H1 (cell line): ENCODE measurements around the gene HIVEP2. TPM values are rescaled to one million over a fixed set of nuclear protein-coding genes. Genes with fewer than 3 reads are reported as not detected.

Experiments
- CTCF ChIA-PET: fragments of 300-600 bp; sonication (Branson Sonifier 250); formaldehyde crosslinking; loops from one replicate; lab custom pipeline; 2021; ENCODE audit not compliant: partially characterized antibody; lab: Charles Lee
- POLR2A ChIA-PET: fragments of 300-600 bp; sonication (Branson Sonifier 250); formaldehyde crosslinking; loops from one replicate; lab custom pipeline; 2021; ENCODE audit warnings: inconsistent platforms; ENCODE audit not compliant: partially characterized antibody; lab: Charles Lee
- DNase-seq, 2 experiments: peaks; one replicate each; pipeline versions ENCODE4 v3.0.0 to v3.0.0-alpha.2; 2010 to 2022; ENCODE audit warnings: low spot score in 2 of 2, low read depth in 1 of 2, mixed read lengths in 1 of 2
- FAIRE-seq: peaks from 2 replicates; lab custom pipeline; 2011; peaks lifted over from hg19 to GRCh38; lab: Jason Lieb, UNC
- H2AFZ ChIP-seq: 2 replicates; pipeline ENCODE4 v1.8.1; 2012; ENCODE audit warnings: low read length, inconsistent platforms
- H2AK5ac ChIP-seq: 2 replicates; pipeline ENCODE4 v1.6.1; 2013; ENCODE audit warnings: low read depth, low read length
- H2BK120ac ChIP-seq: replicated peaks from 2 replicates; pipeline ENCODE3; 2013; ENCODE audit warnings: low read depth, low read length, inconsistent platforms
- H2BK12ac ChIP-seq: 2 replicates; pipeline ENCODE4 v1.6.1; 2013; ENCODE audit warnings: low read depth, low read length
- H2BK15ac ChIP-seq: 2 replicates; pipeline ENCODE4 v1.6.1; 2013; ENCODE audit warnings: low read length
- H2BK20ac ChIP-seq: 2 replicates; pipeline ENCODE4 v1.6.1; 2013; ENCODE audit warnings: low read length
- H2BK5ac ChIP-seq: 2 replicates; pipeline ENCODE4 v1.6.1; 2013; ENCODE audit warnings: low read depth, low read length
- H3K14ac ChIP-seq: 2 replicates; pipeline ENCODE4 v1.6.1; 2013; ENCODE audit warnings: inconsistent platforms; ENCODE audit not compliant: insufficient read length
- H3K18ac ChIP-seq: 2 replicates; pipeline ENCODE4 v1.6.1; 2013; ENCODE audit warnings: low read length; ENCODE audit errors: extremely low read depth
- H3K23ac ChIP-seq: 2 replicates; pipeline ENCODE4 v1.6.1; 2013; ENCODE audit warnings: inconsistent platforms; ENCODE audit not compliant: insufficient read length
- H3K23me2 ChIP-seq: 2 replicates; pipeline ENCODE4 v1.6.1; 2013; ENCODE audit warnings: low read depth, low read length
- H3K27ac ChIP-seq: 2 replicates; pipeline ENCODE4 v1.6.1; 2011; ENCODE audit warnings: low read depth, low read length, inconsistent platforms
- H3K27me3 ChIP-seq, 4 experiments: replicated peaks in 1 of 4; 1 replicate in 1 of 4; 2 replicates in 3 of 4; pipeline versions ENCODE4 v1.6.1 to v1.8.1; 2011 to 2013; ENCODE audit warnings: low read length in 3 of 4, mild to moderate bottlenecking in 3 of 4, inconsistent platforms in 2 of 4, mixed read lengths in 2 of 4, moderate library complexity in 1 of 4; ENCODE audit not compliant: control insufficient read depth in 3 of 4, insufficient read depth in 3 of 4; ENCODE audit errors: extremely low read depth in 1 of 4
- H3K36me3 ChIP-seq, 4 experiments: 2 replicates each; pipeline versions ENCODE4 v1.6.1 to v1.8.1; 2011 to 2013; ENCODE audit warnings: mild to moderate bottlenecking in 4 of 4, low read length in 3 of 4, moderate library complexity in 2 of 4, control low read depth in 1 of 4, inconsistent platforms in 1 of 4; ENCODE audit not compliant: insufficient read depth in 4 of 4, control insufficient read depth in 2 of 4
- H3K4ac ChIP-seq: replicated peaks from 2 replicates; pipeline ENCODE3; 2013; ENCODE audit warnings: low read length, low read depth, mixed read lengths, inconsistent platforms; ENCODE audit not compliant: insufficient read length
- H3K4me1 ChIP-seq, 4 experiments: replicated peaks in 1 of 4; 1 replicate in 1 of 4; 2 replicates in 3 of 4; pipeline versions ENCODE4 v1.6.1 to v1.8.1; 2011 to 2013; ENCODE audit warnings: low read length in 3 of 4, inconsistent platforms in 2 of 4, mixed read lengths in 1 of 4; ENCODE audit not compliant: insufficient read depth in 4 of 4, control insufficient read depth in 3 of 4
- H3K4me2 ChIP-seq, 2 experiments: 2 replicates each; pipeline versions ENCODE4 v1.6.1 to v1.8.1; 2011 to 2013; ENCODE audit warnings: low read depth in 2 of 2, low read length in 2 of 2, control low read depth in 1 of 2, inconsistent platforms in 1 of 2, mild to moderate bottlenecking in 1 of 2; ENCODE audit not compliant: insufficient read depth in 1 of 2
- H3K4me3 ChIP-seq, 4 experiments: fragments of 200-600, 300-600 bp in 1 of 4; sonication (generic), shearing (Covaris generic), sonication (Bioruptor Twin) in 1 of 4; 2 replicates each; pipeline versions ENCODE4 v1.5.1 to v1.8.1; 2011 to 2016; ENCODE audit warnings: low read length in 4 of 4, low read depth in 3 of 4, control low read depth in 2 of 4, inconsistent platforms in 2 of 4, mild to moderate bottlenecking in 2 of 4, mixed read lengths in 1 of 4, moderate library complexity in 1 of 4; ENCODE audit not compliant: insufficient read depth in 2 of 4; ENCODE audit errors: extremely low read depth in 1 of 4
- H3K56ac ChIP-seq: replicated peaks from 2 replicates; pipeline ENCODE3; 2013; ENCODE audit warnings: low read depth, mild to moderate bottlenecking, mixed read lengths, low read length, inconsistent platforms; ENCODE audit not compliant: insufficient read length
- H3K79me1 ChIP-seq: 2 replicates; pipeline ENCODE4 v1.6.1; 2013; ENCODE audit warnings: low read depth, low read length, control low read depth
- H3K79me2 ChIP-seq, 2 experiments: 2 replicates each; pipeline versions ENCODE4 v1.6.1 to v1.8.1; 2012 to 2013; ENCODE audit warnings: low read length in 2 of 2, mild to moderate bottlenecking in 2 of 2, inconsistent platforms in 1 of 2; ENCODE audit not compliant: insufficient read depth in 2 of 2, control insufficient read depth in 1 of 2
- H3K9ac ChIP-seq, 4 experiments: replicated peaks in 1 of 4; 1 replicate in 1 of 4; 2 replicates in 3 of 4; pipeline versions ENCODE4 v1.6.1 to v1.8.1; 2011 to 2013; ENCODE audit warnings: low read depth in 3 of 4, low read length in 3 of 4, control low read depth in 2 of 4, mild to moderate bottlenecking in 2 of 4, moderate library complexity in 2 of 4, inconsistent platforms in 1 of 4; ENCODE audit errors: extremely low read depth in 1 of 4
- H3K9me3 ChIP-seq, 2 experiments: 2 replicates each; pipeline versions ENCODE4 v1.6.1 to v1.8.1; 2012 to 2013; ENCODE audit warnings: mild to moderate bottlenecking in 2 of 2, moderate library complexity in 2 of 2, control low read depth in 1 of 2, inconsistent platforms in 1 of 2, low read depth in 1 of 2, low read length in 1 of 2, mixed read lengths in 1 of 2; ENCODE audit not compliant: insufficient read depth in 2 of 2
- H4K20me1 ChIP-seq, 2 experiments: replicated peaks in 1 of 2; 2 replicates each; pipeline versions ENCODE3 to v1.8.1; 2011 to 2013; ENCODE audit warnings: inconsistent platforms in 2 of 2, low read length in 2 of 2, mild to moderate bottlenecking in 1 of 2; ENCODE audit not compliant: insufficient read depth in 2 of 2, control insufficient read depth in 1 of 2
- H4K5ac ChIP-seq: 2 replicates; pipeline ENCODE4 v1.6.1; 2013; ENCODE audit warnings: low read length, low read depth, mixed read lengths, inconsistent platforms; ENCODE audit not compliant: insufficient read length
- H4K8ac ChIP-seq: 2 replicates; pipeline ENCODE4 v1.8.0; 2013; ENCODE audit warnings: mild to moderate bottlenecking, moderate library complexity, low read length, inconsistent platforms; ENCODE audit not compliant: insufficient read depth; ENCODE audit errors: extremely low read depth
- H4K91ac ChIP-seq: replicated peaks from 2 replicates; pipeline ENCODE3; 2013; ENCODE audit warnings: low read length, mixed read lengths, inconsistent platforms; ENCODE audit not compliant: insufficient read length
- RAD21 ChIP-seq, 2 experiments: IDR thresholded peaks in 1 of 2; conservative IDR thresholded peaks in 1 of 2; 2 replicates each; pipeline ENCODE4 v1.6.1; 2011; ENCODE audit warnings: low read depth in 2 of 2, low read length in 2 of 2, improper control_type of control experiment in 1 of 2, inconsistent platforms in 1 of 2, mild to moderate bottlenecking in 1 of 2, moderate library complexity in 1 of 2
- SUZ12 ChIP-seq: fragments of 200-600 bp; sonication (generic); IDR thresholded peaks from 2 replicates; pipeline ENCODE4 v1.6.1; 2012; ENCODE audit warnings: mild to moderate bottlenecking, inconsistent platforms, low read length, moderate library complexity, mixed read lengths
- WGBS, 2 experiments: shearing (Covaris generic) in 1 of 2; methylation state at CpG; one replicate each; pipeline versions ENCODE4 v1.1.6 to v1.1.7; 2013 to 2015; ENCODE audit warnings: low lambda C conversion rate in 2 of 2, mixed read lengths in 2 of 2, inconsistent platforms in 1 of 2, low coverage in 1 of 2, missing lambda C conversion rate in 1 of 2; ENCODE audit not compliant: insufficient replicate concordance in 2 of 2, insufficient coverage in 1 of 2, insufficient read length in 1 of 2; ENCODE audit errors: extremely low coverage in 1 of 2, missing lambda C conversion rate in 1 of 2; 5-methylcytosine and 5-hydroxymethylcytosine counted together
- polyA plus RNA-seq, 7 experiments: library from polyadenylated mRNA; depleted of rRNA in 3 of 7; stranded (reverse) in 5 of 7; unstranded in 2 of 7; fragments of >200 nt in 5 of 7; fragments of 200-250 nt in 2 of 7; gene quantifications; 1 replicate in 5 of 7; 2 replicates in 1 of 7; 4 replicates in 1 of 7; pipeline versions ENCODE4 v1.2.1 to v1.2.3, GENCODE V29; 2011 to 2013; ENCODE audit warnings: missing spikeins in 2 of 7, mixed read lengths in 2 of 7
- total RNA-seq: library from RNA; stranded (reverse); fragmentation: NEBNext Ultra II Directional; extraction: Animal tissue kit (Norgen Biotek cat#: 25700); gene quantifications from 2 replicates; pipeline ENCODE4 v1.2.1, GENCODE V29; 2021
- TF ChIP-seq, protein P1 (sequence below), 3 experiments: IDR thresholded peaks; 1 replicate in 2 of 3; 2 replicates in 1 of 3; pipeline versions ENCODE4 v1.5.1 to v1.6.1; 2011; ENCODE audit warnings: low read length in 3 of 3, mild to moderate bottlenecking in 3 of 3, inconsistent platforms in 2 of 3, low read depth in 1 of 3, moderate library complexity in 1 of 3; ENCODE audit not compliant: insufficient read depth in 1 of 3; ENCODE audit errors: control extremely low read depth in 1 of 3

HIVEP2 gene
- total and polyA plus RNA-seq, 2 of the 8 experiments (the other 6 are each of a cell fraction or from before 2014, with no cell fraction given), result 2.2 to 6.1 TPM

DNA sequence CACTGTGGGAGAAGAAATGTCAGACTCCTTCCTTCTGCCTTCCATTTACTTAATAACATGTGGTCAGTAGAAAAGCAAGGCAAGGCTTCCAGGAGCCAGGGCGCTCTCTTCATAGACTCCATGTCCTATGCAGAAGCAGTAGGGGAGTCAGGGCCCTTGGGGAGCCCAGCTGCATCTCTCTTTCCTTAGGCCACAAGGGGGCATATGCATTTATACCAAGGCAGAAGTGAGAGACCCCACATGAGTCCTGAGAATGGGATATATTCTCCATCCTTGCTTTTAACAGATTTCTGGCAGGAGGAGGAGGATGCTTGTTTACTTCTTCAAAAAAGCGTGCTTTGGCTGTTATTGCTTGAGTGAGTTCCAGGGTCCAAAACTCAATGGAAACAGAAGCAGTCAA, 198.5 kb downstream of the HIVEP2 start:
- H3K36me3 ChIP-seq, result no peaks in the 10 kb centered on the region
- H3K56ac ChIP-seq, result no peak overlapping the region
- H3K27ac ChIP-seq, result no peak overlapping the region
- DNase-seq, result peak in 1 of 2 experiments; percentile 58
- CTCF ChIA-PET, result interaction anchor here (0.8 to 4.3 kb wide), 19 partner anchors 10 to 679 kb away, joined by 3 to 43 read pairs (median 5); no protein-coding TSS in a partner anchor
- peak overlapping the region; percentile 92 for H2AFZ ChIP-seq
- no peak overlapping the region for H3K4me2 ChIP-seq
- H3K4me1 ChIP-seq, result no peaks in the 10 kb centered on the region
- H2BK20ac ChIP-seq, result no peak overlapping the region
- H3K4ac ChIP-seq, result no peak overlapping the region
- no peak for FAIRE-seq
- no peak overlapping the region for H4K5ac ChIP-seq
- no peaks in the 10 kb centered on the region for H3K79me2 ChIP-seq
- H2BK5ac ChIP-seq, result no peak overlapping the region
- no peak overlapping the region for H4K8ac ChIP-seq
- 85% methylated on average over 2 of the region's 2 CpGs; no CpG with 5 or more reads in 1 of the 2 experiments for WGBS, 2 experiments
- no peak overlapping the region for H3K9ac ChIP-seq
- no peak overlapping the region for H3K23ac ChIP-seq
- no peak overlapping the region for H2BK15ac ChIP-seq
- H3K4me3 ChIP-seq, result no peak overlapping the region
- H2BK120ac ChIP-seq, result no peak overlapping the region
- no peaks in the 10 kb centered on the region for H3K9me3 ChIP-seq
- no peaks in the 10 kb centered on the region for H3K27me3 ChIP-seq
- H4K20me1 ChIP-seq, result no peaks in the 10 kb centered on the region
- H2AK5ac ChIP-seq, result no peak overlapping the region
- no peak overlapping the region for H4K91ac ChIP-seq
- no peak overlapping the region for H3K14ac ChIP-seq
- POLR2A ChIA-PET, result no interaction called here
- H2BK12ac ChIP-seq, result no peak overlapping the region
- H3K18ac ChIP-seq, result no peak overlapping the region
- H3K23me2 ChIP-seq, result no peaks in the 10 kb centered on the region
- no peaks in the 10 kb centered on the region for H3K79me1 ChIP-seq
- TF ChIP-seq RAD21 (IDR thresholded peaks at IDR 0.05 in 1 of 2, conservative IDR thresholded peaks at IDR 0.05 in 1 of 2; ENCODE audit: low read depth in 2 of 2, low read length in 2 of 2), result peak; percentile 69 to 76
- TF ChIP-seq, protein P1, sequence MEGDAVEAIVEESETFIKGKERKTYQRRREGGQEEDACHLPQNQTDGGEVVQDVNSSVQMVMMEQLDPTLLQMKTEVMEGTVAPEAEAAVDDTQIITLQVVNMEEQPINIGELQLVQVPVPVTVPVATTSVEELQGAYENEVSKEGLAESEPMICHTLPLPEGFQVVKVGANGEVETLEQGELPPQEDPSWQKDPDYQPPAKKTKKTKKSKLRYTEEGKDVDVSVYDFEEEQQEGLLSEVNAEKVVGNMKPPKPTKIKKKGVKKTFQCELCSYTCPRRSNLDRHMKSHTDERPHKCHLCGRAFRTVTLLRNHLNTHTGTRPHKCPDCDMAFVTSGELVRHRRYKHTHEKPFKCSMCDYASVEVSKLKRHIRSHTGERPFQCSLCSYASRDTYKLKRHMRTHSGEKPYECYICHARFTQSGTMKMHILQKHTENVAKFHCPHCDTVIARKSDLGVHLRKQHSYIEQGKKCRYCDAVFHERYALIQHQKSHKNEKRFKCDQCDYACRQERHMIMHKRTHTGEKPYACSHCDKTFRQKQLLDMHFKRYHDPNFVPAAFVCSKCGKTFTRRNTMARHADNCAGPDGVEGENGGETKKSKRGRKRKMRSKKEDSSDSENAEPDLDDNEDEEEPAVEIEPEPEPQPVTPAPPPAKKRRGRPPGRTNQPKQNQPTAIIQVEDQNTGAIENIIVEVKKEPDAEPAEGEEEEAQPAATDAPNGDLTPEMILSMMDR (IDR thresholded peaks at IDR 0.05; ENCODE audit: control extremely low read depth in 1 of 3, insufficient read depth in 1 of 3, low read depth in 1 of 3, low read length in 3 of 3), result peak; percentile 48 to 78 (median 71)
- no peak for TF ChIP-seq SUZ12
